B cell (primary cell): Measurements from ENCODE around the gene RGS6.

ENCODE experiments used
- CTCF ChIP-seq: fragments of 200-600 bp; IDR thresholded peaks from one replicate; pipeline ENCODE4 v1.8.0; 2022; ENCODE audit warnings: antibody characterized with exemption, mild to moderate bottlenecking
- EZH2 ChIP-seq: IDR thresholded peaks from 2 replicates; pipeline ENCODE4 v1.6.1; 2012; ENCODE audit warnings: borderline replicate concordance, low read depth, mild to moderate bottlenecking, moderate library complexity, low read length; ENCODE audit not compliant: insufficient read depth, poor library complexity, severe bottlenecking

- TF ChIP-seq CTCF (no peak), EZH2 (no peak)
Measured at GRCh38 chr14:72603639-72604038, 671.4 kb downstream of the RGS6 start.
